Measurements from ENCODE around the gene BRCA1. TPM values are rescaled to one million over a fixed set of nuclear protein-coding genes. Genes with fewer than 3 reads are reported as not detected.
"Not testable (repeated sequence)": the region's sequence is repeated elsewhere in the genome, so short reads cannot be mapped to it uniquely, and the experiment has no call there.

Gene BRCA1
- 1 to 10 TPM; 1.0 to 3.6 (median 1.2) TPM for polyA plus RNA-seq

DNA sequence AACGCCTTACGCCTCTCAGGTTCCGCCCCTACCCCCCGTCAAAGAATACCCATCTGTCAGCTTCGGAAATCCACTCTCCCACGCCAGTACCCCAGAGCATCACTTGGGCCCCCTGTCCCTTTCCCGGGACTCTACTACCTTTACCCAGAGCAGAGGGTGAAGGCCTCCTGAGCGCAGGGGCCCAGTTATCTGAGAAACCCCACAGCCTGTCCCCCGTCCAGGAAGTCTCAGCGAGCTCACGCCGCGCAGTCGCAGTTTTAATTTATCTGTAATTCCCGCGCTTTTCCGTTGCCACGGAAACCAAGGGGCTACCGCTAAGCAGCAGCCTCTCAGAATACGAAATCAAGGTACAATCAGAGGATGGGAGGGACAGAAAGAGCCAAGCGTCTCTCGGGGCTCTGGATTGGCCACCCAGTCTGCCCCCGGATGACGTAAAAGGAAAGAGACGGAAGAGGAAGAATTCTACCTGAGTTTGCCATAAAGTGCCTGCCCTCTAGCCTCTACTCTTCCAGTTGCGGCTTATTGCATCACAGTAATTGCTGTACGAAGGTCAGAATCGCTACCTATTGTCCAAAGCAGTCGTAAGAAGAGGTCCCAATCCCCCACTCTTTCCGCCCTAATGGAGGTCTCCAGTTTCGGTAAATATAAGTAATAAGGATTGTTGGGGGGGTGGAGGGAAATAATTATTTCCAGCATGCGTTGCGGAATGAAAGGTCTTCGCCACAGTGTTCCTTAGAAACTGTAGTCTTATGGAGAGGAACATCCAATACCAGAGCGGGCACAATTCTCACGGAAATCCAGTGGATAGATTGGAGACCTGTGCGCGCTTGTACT, at the start of gene BRCA1:
BRCA1 (minus strand) TSS at position 232 of the 834 bp plus-strand sequence. CDS start 1,268 bp downstream, outside the sequence.
- H3K27ac ChIP-seq (ENCODE audit: low read depth, low read length) = no peak within 1 kb of the TSS
- 2 to 3% (median 2%) methylated on average over 37 to 38 of the region's 38 CpGs for WGBS, 3 donors

DNA sequence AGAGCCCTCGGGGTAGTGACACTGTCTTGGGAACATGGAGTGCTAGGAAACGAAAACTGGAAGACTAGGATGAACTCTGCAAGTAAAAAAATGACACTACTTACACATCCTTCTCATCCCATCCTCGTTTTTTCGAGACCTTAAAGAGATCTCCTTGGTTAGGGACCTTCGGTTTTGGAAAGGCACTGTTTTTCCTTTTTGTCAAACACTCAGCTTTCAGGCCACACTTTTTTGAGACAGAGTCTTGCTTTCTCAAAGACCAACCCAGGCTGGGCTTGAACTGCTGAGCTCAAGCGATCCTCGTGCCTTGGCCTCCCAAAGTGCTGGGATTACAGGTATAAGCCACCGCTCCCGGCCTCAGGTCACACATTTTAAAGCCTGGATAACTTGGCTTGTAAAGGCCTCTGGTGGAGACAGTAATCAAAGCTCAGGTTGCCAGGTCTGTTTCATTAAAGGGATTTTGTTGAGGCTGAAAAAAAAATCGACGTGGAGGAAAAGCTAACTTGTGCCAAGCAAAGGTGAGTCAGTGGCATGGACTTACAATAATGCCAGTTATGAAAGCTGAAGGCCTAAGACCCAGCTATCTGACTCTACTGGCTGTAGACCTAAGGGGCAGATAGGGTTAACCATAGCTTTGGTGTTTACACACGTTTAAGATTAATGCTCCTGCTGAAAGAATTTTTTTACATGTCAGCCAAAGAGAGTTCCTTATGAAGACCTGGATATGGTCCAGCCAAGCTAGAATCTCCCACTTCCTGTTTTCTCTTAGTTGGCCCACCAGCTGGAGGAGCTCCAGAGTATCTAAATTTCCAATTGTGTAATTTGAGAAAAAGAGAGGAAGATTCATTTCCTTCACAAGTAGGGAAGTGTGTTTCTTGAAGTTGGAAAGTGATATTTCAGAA, 46.7 kb upstream of the BRCA1 start:
- WGBS, 3 donors = 4 to 9% (median 8%) methylated on average over 12 of the region's 12 CpGs
- H3K27ac ChIP-seq (ENCODE audit: low read depth, low read length) = peak overlapping the region; percentile 42

DNA sequence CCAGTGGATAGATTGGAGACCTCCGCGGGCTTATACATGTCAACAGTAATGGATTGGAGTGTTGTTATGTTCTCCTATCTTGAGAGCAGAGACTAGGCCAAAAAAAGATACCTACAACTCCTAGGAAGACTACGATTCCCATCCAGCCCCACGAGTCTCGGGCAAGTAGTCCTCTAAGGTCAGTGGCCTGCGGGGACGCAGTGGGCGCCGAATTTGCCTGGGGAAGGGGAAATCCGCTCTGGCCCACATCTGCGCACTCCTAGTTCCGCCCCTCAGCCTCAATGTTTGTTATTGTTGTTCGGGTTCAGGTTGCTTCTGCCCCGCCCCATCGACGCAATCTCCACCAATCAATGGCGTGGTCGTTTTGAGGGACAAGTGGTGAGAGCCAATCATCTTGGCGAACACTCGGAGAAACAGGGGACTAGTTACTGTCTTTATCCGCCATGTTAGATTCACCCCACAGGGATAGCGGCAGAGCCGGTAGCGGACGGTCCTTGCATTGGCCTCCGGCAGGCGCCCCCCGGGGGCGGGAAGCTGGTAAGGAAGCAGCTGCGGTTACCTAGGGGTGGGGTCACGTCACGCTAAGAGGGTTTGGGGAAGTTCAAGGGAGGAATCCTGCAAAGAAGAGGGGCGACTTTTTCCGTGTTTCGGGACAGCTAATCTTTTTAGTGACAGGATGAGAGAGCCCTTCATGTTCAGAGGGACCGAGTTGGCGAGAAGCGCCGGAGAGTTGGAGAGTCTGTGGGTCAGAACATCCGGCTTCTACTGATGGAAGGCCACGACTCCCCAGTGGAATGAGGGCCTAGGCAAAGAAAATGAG, 45.8 kb upstream of the BRCA1 start, which contains the start of gene NBR1:
NBR1 (plus strand) TSS at position 449 of the 820 bp plus-strand sequence. CDS start 4,586 bp downstream, outside the sequence.
- 0 to 1% (median 0%) methylated on average over 41 of the region's 41 CpGs for WGBS, 3 donors
- peak within 1 kb of the TSS; percentile 90 for H3K27ac ChIP-seq (ENCODE audit: low read depth, low read length)

DNA sequence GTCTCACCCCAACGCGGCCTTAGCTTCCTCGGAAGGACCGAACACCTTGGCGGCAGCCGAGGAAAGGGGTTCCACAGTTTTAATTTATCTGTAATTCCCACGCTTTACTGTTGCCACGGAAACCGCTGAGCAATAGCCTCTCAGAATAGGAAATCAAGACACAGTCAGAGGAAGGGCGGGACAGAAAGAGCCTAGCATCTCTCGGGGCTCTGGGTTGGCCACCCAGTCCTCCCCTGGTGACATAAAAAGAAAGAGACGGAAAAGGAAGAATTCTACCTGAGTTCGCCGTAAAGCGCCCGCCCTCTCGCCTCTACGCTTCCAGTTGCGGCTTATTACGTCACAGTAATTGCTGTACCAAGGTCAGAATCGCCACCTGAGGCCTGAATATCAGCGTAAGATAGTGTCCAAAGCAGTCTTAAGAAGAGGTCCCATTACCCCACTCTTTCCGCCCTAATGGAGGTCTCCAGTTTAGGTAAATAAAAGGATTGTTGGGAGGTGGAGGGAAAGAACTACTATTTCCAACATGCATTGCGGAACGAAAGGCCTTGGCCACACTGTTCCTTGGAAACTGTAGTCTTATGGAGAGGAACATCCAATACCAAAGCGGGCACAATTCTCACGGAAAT, 45.1 kb upstream of the BRCA1 start:
- WGBS, 3 donors = 0 to 1% (median 1%) methylated on average over 27 of the region's 27 CpGs
- peak overlapping the region; percentile 90 for H3K27ac ChIP-seq (ENCODE audit: low read depth, low read length)

DNA sequence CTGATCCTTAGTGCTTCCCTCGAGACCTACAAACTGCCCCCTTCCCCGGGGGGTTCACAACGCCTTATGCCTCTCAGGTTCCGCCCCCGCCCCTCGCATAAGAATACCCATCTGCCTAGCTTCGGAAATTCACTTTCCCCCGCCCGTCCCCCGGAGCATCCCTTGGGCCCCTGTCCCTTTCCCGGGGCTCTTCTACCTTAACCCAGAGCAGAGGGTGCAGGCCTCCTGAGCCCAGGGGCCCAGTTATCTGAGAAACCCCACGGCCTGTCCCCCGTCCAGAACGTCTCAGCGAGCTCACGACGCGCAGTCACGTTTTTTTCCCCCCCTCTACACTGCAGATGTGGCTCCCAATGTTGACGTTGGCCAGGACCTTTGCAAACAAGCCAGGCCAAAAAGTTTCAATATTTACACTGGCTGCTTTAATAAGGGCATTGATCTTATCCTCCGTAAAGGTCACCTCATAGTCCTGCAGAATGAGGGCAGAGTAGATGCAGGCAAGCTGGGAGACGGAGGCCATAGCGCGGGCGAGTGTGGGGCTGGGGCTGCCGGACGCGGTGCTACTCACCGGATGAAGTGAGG, 44.5 kb upstream of the BRCA1 start:
- H3K27ac ChIP-seq (ENCODE audit: low read depth, low read length) = no peak overlapping the region
- WGBS, 3 donors = 1% methylated on average over 29 of the region's 29 CpGs

DNA sequence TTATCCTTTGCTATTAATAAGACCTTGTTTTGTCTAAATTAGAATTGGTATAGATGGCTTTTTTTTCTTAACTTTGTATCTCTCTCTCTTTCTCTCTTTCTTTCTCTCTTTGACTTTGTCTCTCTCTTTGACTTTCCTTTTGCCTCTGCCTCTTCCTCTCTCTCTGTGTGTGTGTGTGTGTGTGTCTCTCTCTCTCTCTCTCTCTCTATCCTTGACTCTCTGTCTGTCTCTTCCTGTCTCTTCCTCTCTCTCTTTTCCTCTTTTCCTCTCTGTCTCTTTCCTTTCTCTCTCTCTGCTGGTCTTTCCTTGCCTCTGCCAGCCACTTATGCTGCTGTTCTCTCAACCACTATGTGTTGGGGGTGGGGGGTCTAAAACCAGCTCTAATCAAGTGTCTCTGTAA, 40.8 kb upstream of the BRCA1 start:
- not testable (repeated sequence) for H3K27ac ChIP-seq (ENCODE audit: low read depth, low read length)

DNA sequence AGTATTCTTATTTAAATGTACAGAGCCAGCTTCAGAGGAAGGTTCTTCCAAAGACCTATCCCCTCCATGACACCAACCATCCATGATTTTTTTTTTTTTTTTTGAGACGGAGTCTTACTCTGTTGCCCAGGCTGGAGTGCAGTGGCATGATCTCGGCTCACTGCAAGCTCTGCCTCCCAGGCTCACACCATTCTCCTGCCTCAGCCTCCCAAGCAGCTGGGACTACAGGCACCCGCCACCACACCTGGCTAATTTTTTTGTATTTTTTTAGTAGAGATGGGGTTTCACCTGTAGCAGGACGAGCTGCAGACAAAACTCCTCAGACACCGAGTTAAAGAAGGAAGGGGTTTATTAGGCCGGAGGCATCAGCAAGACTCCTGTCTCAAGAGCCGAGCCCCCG, 34.8 kb upstream of the BRCA1 start:
- WGBS, 3 donors = 94 to 96% (median 94%) methylated on average over 8 of the region's 8 CpGs
- not testable (repeated sequence) for H3K27ac ChIP-seq (ENCODE audit: low read depth, low read length)

DNA sequence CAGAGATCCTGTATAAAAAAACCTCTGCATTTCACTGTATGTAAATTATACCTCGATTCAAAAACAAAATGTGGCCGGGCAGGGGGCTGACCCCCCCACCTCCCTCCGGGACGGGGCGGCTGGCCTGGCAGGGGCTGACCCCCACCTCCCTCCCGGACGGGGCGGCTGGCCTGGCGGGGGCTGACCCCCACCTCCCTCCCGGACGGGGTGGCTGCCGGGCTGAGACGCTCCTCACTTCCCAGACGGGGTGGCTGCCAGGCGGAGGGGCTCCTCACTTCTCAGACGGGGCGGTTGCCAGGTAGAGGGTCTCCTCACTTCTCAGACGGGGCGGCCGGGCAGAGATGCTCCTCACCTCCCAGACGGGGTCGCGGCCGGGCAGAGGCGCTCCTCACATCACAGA, 34.1 kb upstream of the BRCA1 start:
- WGBS, 3 donors = 91 to 95% (median 91%) methylated on average over 11 to 25 of the region's 25 CpGs
- H3K27ac ChIP-seq (ENCODE audit: low read depth, low read length) = not testable (repeated sequence)

DNA sequence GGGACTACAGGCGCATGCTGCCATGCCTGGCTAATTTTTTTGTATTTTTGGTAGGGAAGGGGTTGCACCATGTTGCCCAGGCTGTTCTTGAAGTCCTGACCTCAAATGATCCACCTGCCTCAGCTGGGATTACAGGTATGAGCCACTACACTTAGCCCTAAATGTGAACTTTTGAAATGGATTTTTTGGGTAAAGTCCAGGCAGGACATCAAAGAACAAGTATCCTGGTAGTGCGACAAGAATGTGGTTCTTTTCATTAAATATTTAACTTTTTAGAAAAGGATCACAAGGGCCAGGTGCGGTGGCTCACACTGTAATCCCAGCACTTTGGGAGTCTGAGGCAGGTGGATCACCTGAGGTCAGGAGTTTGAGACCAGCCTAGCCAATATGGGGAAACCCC, 30.5 kb upstream of the BRCA1 start:
- WGBS, 3 donors = 78 to 97% (median 96%) methylated on average over 3 of the region's 3 CpGs
- no peak overlapping the region for H3K27ac ChIP-seq (ENCODE audit: low read depth, low read length)

DNA sequence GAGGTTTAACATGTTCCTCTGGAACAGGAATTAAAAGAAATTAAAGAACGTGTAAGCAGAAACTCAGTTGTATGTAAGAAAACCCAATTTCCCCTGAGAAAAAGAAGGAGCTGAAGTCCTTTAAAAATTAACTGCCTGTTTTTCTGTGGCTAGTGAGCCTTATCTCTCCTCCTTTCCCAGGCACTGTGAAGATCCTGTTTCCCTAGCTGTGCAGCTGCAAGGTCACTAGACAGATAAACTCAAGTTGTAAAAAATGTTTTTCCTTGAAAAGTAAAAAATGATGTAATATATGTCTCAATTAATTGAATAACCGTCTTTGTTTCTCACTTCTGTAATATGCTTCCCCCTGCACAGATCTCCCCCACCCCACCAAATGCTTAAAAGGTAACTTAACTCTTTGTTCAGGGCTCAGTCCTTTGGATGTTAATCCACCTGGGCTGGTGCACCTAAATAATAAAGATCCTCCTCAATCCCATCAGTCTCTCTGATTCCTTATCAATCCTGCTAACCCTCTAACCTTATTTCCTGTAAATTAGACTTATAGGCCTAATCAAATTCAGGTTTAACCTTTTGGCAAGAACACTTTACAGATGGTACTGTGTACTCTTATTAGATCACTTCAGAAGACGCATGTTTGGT, 28.2 kb upstream of the BRCA1 start:
- WGBS, 3 donors = 60 to 83% (median 68%) methylated on average over 3 of the region's 3 CpGs
- not testable (repeated sequence) for H3K27ac ChIP-seq (ENCODE audit: low read depth, low read length)

DNA sequence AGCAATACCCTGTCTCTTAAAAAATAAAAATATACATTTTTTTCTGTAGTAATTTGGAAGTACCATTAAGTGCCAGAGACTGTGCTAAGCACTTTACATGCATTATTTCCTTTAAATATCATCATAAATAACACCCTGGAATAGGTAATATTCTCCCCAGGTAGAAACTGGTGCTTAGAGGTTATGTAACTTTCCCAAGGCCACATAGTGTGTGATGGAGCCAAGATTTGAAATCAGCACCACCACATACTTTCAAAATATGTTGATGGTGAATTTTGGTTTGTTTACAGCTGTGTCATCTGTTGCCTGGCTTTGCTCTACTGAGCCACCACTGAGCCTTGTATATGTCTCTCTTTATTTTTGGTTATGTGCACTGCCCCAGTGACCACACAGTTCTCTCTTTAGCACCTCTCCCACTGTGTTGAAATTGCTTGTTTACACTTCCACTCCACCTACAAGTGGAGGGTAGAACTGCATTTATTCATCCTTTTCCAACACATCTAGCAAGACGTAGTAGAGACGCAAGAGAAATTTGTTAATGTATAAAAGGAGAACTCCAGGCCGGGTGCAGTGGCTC, 26.8 kb upstream of the BRCA1 start:
- WGBS, 3 donors = 94 to 97% (median 95%) methylated on average over 3 of the region's 3 CpGs
- H3K27ac ChIP-seq (ENCODE audit: low read depth, low read length) = no peak overlapping the region

DNA sequence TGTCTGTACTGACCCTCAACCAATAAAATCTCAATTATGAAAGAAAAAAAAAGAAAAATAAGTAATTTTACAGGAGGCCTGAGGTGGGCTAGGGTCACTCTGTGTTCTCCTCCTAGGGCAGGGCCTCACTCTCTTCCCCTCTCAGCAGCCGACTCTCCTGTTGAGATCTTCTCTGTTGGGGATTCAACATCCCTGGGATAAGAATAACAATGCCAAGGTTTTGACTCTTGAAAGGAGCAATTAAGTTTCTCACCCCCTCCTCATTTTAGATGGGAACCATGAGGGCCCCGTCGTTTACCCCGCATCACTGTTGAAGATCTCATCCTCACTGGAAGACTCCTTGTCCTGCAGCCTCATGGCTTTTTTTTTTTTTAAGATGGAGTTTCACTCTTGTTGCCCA, 21.5 kb upstream of the BRCA1 start:
- WGBS, 3 donors = 88 to 95% (median 89%) methylated on average over 4 of the region's 4 CpGs
- H3K27ac ChIP-seq (ENCODE audit: low read depth, low read length) = no peak overlapping the region

DNA sequence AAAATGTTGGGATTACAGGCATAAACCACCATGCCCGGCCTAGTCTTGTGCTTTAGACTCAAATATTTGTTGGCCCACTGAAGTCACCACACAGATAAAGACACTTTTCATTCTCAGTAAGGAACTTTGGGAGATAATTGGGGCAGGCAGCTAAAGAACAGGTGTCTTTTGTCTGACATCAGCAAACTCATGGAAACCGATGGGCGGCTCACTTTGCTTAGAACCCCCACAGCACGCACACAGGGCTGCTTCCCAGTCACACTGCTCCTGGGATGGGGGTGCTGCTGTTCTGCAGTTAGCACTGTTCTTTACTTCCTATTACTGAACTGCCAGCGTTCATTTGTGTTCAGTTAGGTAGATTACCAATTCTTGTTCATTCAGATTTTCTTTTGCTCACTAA, 18.0 kb upstream of the BRCA1 start:
- H3K27ac ChIP-seq (ENCODE audit: low read depth, low read length) = no peak overlapping the region
- 81 to 90% (median 88%) methylated on average over 5 of the region's 5 CpGs for WGBS, 3 donors

DNA sequence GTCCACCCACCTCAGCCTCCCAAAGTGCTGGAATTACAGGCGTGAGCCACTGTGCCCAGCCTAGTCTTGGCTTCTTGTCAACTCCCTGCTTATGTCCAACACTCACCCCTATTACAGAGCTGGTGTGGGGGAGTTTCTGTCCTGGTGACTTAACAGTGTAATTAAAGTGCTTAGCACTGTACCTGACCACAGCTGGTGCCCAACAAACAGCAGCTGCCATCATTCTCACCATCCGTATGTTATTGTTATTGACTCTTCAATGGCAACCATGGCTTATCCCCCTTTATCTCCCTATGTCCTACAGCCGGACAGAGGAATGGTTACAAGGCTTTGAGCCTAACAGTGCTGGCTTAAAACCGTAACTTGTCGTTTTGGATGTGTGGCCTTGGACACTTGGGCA, 17.0 kb upstream of the BRCA1 start:
- WGBS, 3 donors = 47 to 96% (median 94%) methylated on average over 5 of the region's 5 CpGs
- no peak overlapping the region for H3K27ac ChIP-seq (ENCODE audit: low read depth, low read length)

DNA sequence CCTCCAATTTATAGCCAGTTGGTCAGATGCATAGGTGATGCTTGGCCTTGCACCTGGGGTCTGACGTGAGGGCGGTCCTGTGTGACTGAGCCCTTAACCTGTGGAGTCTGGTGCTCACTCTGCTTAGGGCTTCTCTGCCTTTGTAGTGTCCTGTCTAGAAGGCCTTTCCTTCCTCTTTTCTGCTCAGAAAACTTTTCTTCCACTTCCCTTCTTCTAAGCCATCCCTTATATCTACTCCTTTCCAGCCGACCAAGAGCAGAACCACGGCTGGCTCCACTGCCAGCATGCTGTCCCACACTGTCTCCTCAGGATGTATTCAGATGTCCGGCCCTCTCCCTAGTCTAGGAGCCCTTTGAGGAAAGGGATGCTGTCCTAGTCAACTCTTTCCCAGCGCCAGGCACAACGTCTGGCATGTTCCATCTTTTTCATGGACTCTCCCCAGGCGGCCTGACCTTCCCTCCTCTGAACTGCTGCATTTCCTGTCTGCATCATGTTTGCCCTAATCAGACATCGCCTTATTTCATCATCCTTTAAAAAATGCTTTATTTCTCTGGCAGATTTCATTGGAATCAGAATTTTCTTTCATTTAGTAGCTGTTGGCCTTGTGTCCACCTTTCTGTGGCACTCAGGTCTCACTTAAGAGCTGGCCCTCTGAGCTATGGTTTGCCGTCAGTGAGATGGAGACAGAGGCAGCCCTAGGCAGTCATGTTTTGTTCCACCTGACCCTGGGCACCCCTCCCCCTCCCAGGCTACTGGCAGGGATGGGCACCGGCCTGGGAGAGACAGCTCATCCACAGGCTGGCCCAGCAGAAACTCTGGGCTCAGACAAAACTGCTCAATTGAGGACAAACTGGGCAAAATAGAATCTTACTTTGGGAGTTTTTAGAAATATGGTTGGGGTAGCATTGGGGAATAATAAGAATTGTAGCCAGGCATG, 15.5 kb upstream of the BRCA1 start:
- WGBS, 3 donors = 61 to 86% (median 78%) methylated on average over 11 of the region's 11 CpGs
- H3K27ac ChIP-seq (ENCODE audit: low read depth, low read length) = no peak overlapping the region

DNA sequence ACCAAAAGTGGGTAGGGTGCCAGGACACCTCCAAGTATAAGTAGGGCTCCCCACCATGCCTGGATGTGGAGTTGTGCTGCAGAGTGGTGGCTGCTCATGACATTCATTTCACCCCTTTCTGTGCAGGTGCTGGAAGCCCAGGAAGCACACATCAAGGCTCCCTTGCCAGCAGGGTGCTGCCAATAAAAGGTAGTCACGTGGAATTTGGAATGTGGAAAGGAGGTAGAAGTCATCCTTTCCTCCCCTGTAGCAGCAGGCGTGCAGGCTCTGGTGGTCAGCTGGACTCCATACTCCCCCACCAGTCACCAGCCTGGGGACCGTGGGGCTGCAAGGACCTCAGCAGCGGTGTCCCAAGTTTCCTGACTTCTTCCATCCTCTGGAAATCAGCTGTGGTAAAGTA, 13.4 kb upstream of the BRCA1 start:
- H3K27ac ChIP-seq (ENCODE audit: low read depth, low read length) = not testable (repeated sequence)

More for the DNA sequence above, 13.4 kb upstream of the BRCA1 start:
- WGBS, 3 donors = 81 to 86% (median 85%) methylated on average over 4 of the region's 4 CpGs

All from adipose tissue (tissue), 3 donors.